Thyroid gland (tissue), 4 donors: ENCODE data around the gene CAMK1G.

ENCODE experiments used
- POLR2A ChIP-seq, 2 donors: fragments of 450-650 bp; IDR thresholded peaks; one replicate each; pipeline ENCODE4 v1.6.1; 2017; ENCODE audit warnings: antibody characterized with exemption in 2 of 2, mild to moderate bottlenecking in 2 of 2, moderate library complexity in 1 of 2
- TF ChIP-seq, protein P1 (sequence below), 6 experiments: fragments of 200-600 bp in 3 of 6; fragments of 450-650 bp in 3 of 6; sonication (generic) in 3 of 6; IDR thresholded peaks; one replicate each; pipeline ENCODE4 v1.5.1; 2016 to 2019; ENCODE audit warnings: antibody characterized with exemption in 6 of 6, mild to moderate bottlenecking in 2 of 6, inconsistent platforms in 1 of 6, moderate library complexity in 1 of 6

DNA sequence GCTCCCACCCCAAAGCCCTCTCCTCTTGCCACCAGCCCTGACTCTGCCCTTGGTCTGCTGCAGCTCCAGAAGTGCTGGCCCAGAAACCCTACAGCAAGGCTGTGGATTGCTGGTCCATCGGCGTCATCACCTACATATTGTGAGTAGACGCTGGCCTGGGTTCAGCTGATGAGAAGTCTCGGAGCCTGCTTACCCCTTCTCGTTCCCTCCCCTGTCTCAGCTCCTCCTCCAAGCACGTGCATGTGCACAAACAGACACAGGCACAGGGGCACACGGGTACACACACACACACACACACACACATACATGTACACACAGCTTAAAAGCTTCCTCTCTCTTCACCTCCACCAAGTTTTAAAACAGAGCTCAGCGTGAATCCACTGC lies 24.3 kb downstream of the CAMK1G start:
- TF ChIP-seq, protein P1, sequence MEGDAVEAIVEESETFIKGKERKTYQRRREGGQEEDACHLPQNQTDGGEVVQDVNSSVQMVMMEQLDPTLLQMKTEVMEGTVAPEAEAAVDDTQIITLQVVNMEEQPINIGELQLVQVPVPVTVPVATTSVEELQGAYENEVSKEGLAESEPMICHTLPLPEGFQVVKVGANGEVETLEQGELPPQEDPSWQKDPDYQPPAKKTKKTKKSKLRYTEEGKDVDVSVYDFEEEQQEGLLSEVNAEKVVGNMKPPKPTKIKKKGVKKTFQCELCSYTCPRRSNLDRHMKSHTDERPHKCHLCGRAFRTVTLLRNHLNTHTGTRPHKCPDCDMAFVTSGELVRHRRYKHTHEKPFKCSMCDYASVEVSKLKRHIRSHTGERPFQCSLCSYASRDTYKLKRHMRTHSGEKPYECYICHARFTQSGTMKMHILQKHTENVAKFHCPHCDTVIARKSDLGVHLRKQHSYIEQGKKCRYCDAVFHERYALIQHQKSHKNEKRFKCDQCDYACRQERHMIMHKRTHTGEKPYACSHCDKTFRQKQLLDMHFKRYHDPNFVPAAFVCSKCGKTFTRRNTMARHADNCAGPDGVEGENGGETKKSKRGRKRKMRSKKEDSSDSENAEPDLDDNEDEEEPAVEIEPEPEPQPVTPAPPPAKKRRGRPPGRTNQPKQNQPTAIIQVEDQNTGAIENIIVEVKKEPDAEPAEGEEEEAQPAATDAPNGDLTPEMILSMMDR (IDR thresholded peaks at IDR 0.05) = no peak
- no peak for TF ChIP-seq POLR2A (IDR thresholded peaks at IDR 0.05)
